NCI-H524 treated with DMSO at 0.1 percent for 48 hours (cell line): ENCODE results near the gene CDK17.

Experiments
- DNase-seq: peaks from one replicate; lab custom pipeline; 2025; lab: John Stamatoyannopoulos, UW

Gene CDK17

GRCh38 chr12:96261557-96261956, 138.7 kb downstream of the CDK17 start:
- no peak for DNase-seq

- DNase-seq: no peak
Observed at GRCh38 chr12:96260644-96261043, 139.6 kb downstream of the CDK17 start.

GRCh38 chr12:96260231-96260630, 140.0 kb downstream of the CDK17 start:
- DNase-seq: no peak

- peak; percentile 72 for DNase-seq
Observed at GRCh38 chr12:96258104-96258961, 141.9 kb downstream of the CDK17 start.

GRCh38 chr12:96257550-96258103, 142.6 kb downstream of the CDK17 start:
- DNase-seq: no peak

GRCh38 chr12:96256672-96257361, 143.4 kb downstream of the CDK17 start:
- no peak for DNase-seq

- DNase-seq: no peak
Observed at GRCh38 chr12:96255077-96255476, 145.2 kb downstream of the CDK17 start.

- DNase-seq: no peak
Observed at GRCh38 chr12:96250119-96250685, 150.0 kb downstream of the CDK17 start.

GRCh38 chr12:96249196-96250118, 150.8 kb downstream of the CDK17 start:
- no peak for DNase-seq

GRCh38 chr12:96248136-96248931, 151.9 kb downstream of the CDK17 start:
- no peak for DNase-seq

GRCh38 chr12:96247563-96247962, 152.7 kb downstream of the CDK17 start:
- DNase-seq: no peak

GRCh38 chr12:96246926-96247505, 153.2 kb downstream of the CDK17 start:
- no peak for DNase-seq

GRCh38 chr12:96244826-96245225, 155.4 kb downstream of the CDK17 start:
- no peak for DNase-seq

- no peak for DNase-seq
Observed at GRCh38 chr12:96242597-96242996, 157.6 kb downstream of the CDK17 start.

- no peak for DNase-seq
Observed at GRCh38 chr12:96241846-96242256, 158.4 kb downstream of the CDK17 start.

GRCh38 chr12:96241431-96241830, 158.8 kb downstream of the CDK17 start:
- DNase-seq: no peak

- DNase-seq: no peak
Observed at GRCh38 chr12:96240656-96241055, 159.6 kb downstream of the CDK17 start.

- DNase-seq: no peak
Observed at GRCh38 chr12:96239711-96240635, 160.3 kb downstream of the CDK17 start.

GRCh38 chr12:96238336-96239047, 161.7 kb downstream of the CDK17 start:
- no peak for DNase-seq
